PC-9 (cell line): Measurements from ENCODE around the gene LAMTOR3. TPM values are rescaled to one million over a fixed set of nuclear protein-coding genes. Genes with fewer than 3 reads are reported as not detected.

ENCODE experiments used
- BruUV-seq: library from RNA; stranded (reverse); fragments of 400-500 nt; replicated peaks from 2 replicates; lab custom pipeline; 2021; lab: Mats Ljungman, UMichigan
- CTCF ChIA-PET: fragments of 300-600 bp; sonication (Branson Sonifier 250); formaldehyde crosslinking; loops from one replicate; lab custom pipeline; 2022; ENCODE audit warnings: antibody characterized with exemption; lab: Charles Lee
- POLR2A ChIA-PET: fragments of 300-600 bp; sonication (Branson Sonifier 250); formaldehyde crosslinking; loops from one replicate; lab custom pipeline; 2022; ENCODE audit warnings: antibody characterized with exemption; ENCODE audit not compliant: unreplicated experiment; lab: Charles Lee
- DNase-seq, 2 experiments: peaks; one replicate each; pipeline versions ENCODE4 v3.0.0 to v3.0.0-alpha.2; 2015 to 2022; ENCODE audit warnings: mixed read lengths in 1 of 2
- H2AFZ ChIP-seq: fragments of 200-600 bp; sonication (generic); 2 replicates; pipeline ENCODE4 v1.8.1; 2017; ENCODE audit warnings: antibody characterized with exemption
- H3F3A ChIP-seq: fragments of 200-600 bp; sonication (generic); 2 replicates; pipeline ENCODE4 v1.8.1; 2017; ENCODE audit warnings: antibody characterized with exemption, mild to moderate bottlenecking, low read depth; ENCODE audit not compliant: insufficient read depth
- H3K27ac ChIP-seq: fragments of 200-600 bp; sonication (generic); 2 replicates; pipeline ENCODE4 v1.6.1; 2016; ENCODE audit warnings: mixed run types
- H3K27me3 ChIP-seq: fragments of 200-600 bp; sonication (generic); 2 replicates; pipeline ENCODE4 v1.6.1; 2016; ENCODE audit warnings: low read depth, mixed run types; ENCODE audit not compliant: insufficient read depth
- H3K36me3 ChIP-seq: fragments of 200-600 bp; sonication (generic); 2 replicates; pipeline ENCODE4 v1.6.1; 2016; ENCODE audit warnings: low read depth, mixed run types
- H3K4me1 ChIP-seq: fragments of 200-600 bp; sonication (generic); replicated peaks from 2 replicates; pipeline ENCODE4 v1.6.1; 2016; ENCODE audit warnings: mixed run types; ENCODE audit not compliant: insufficient read depth
- H3K4me2 ChIP-seq: fragments of 200-600 bp; sonication (generic); 2 replicates; pipeline ENCODE4 v1.6.1; 2017; ENCODE audit warnings: mixed run types
- H3K4me3 ChIP-seq: fragments of 200-600 bp; sonication (generic); 2 replicates; pipeline ENCODE4 v1.6.1; 2016; ENCODE audit warnings: mixed run types
- H3K79me2 ChIP-seq: fragments of 200-600 bp; sonication (generic); 2 replicates; pipeline ENCODE4 v1.6.1; 2017; ENCODE audit warnings: low read depth, mixed run types
- H3K9me2 ChIP-seq: fragments of 200-600 bp; sonication (generic); 2 replicates; pipeline ENCODE4 v1.8.1; 2017; ENCODE audit warnings: mild to moderate bottlenecking; ENCODE audit not compliant: insufficient read depth
- H3K9me3 ChIP-seq: fragments of 200-600 bp; sonication (generic); 2 replicates; pipeline ENCODE4 v1.8.1; 2016; ENCODE audit warnings: low read depth; ENCODE audit not compliant: insufficient read depth
- H4K20me1 ChIP-seq: fragments of 200-600 bp; sonication (generic); 2 replicates; pipeline ENCODE4 v1.8.1; 2017; ENCODE audit not compliant: insufficient read depth
- CTCF ChIP-seq: fragments of 200-600 bp; sonication (generic); conservative IDR thresholded peaks from 2 replicates; pipeline ENCODE4 v1.6.1; 2017; ENCODE audit warnings: mixed run types, antibody characterized with exemption, mild to moderate bottlenecking, moderate library complexity
- EZH2 ChIP-seq: fragments of 200-600 bp; sonication (generic); IDR thresholded peaks from 2 replicates; pipeline ENCODE4 v1.8.0; 2017; ENCODE audit warnings: antibody characterized with exemption, low read depth
- intact Hi-C: fragments of 100-400 bp; cut with micrococcal nuclease; formaldehyde crosslinking; loops from one replicate; pipeline ENCODE4 v1.10.0; 2022; ENCODE audit not compliant: unreplicated experiment
- total RNA-seq: library from RNA; stranded (reverse); gene quantifications from 2 replicates; pipeline ENCODE4 v1.2.3, GENCODE V29; 2021

Gene LAMTOR3
- total RNA-seq, 1 experiment from 2014 or later: 17.4 TPM

GRCh38 chr4:99857307-99857706, 36.9 kb downstream of the LAMTOR3 start:
- H4K20me1 ChIP-seq: no peaks in the 10 kb centered on the region
- DNase-seq: no peak
- H2AFZ ChIP-seq: no peak overlapping the region
- TF ChIP-seq CTCF: no peak
- H3K36me3 ChIP-seq: peaks cover 4% of the 10 kb centered on the region; the same call in 1 of the 2 replicates
- no peaks in the 10 kb centered on the region for H3K9me3 ChIP-seq
- no peak overlapping the region for H3K4me3 ChIP-seq
- no peaks in the 10 kb centered on the region; the same call in 1 of the 2 replicates for H3F3A ChIP-seq
- peaks cover 14% of the 10 kb centered on the region; the same call in 1 of the 2 replicates for H3K4me1 ChIP-seq
- no peaks in the 10 kb centered on the region; the same call in 1 of the 2 replicates for H3K9me2 ChIP-seq
- no peak overlapping the region for H3K4me2 ChIP-seq
- intact Hi-C loops: no loop called here
- no TSS peak for BruUV-seq
- H3K27ac ChIP-seq: no peak overlapping the region
- no peaks in the 10 kb centered on the region for H3K27me3 ChIP-seq
- POLR2A ChIA-PET: no interaction called here
- H3K79me2 ChIP-seq: no peaks in the 10 kb centered on the region
- CTCF ChIA-PET: no interaction called here

- peaks cover 4% of the 10 kb centered on the region; the same call in 1 of the 2 replicates for H3K36me3 ChIP-seq
Measured at GRCh38 chr4:99856166-99856565, 38.1 kb downstream of the LAMTOR3 start.

GRCh38 chr4:99855678-99856077, 38.5 kb downstream of the LAMTOR3 start:
- intact Hi-C loops: no loop called here
- H3K9me3 ChIP-seq: no peaks in the 10 kb centered on the region
- CTCF ChIA-PET: no interaction called here
- POLR2A ChIA-PET: no interaction called here
- H4K20me1 ChIP-seq: no peaks in the 10 kb centered on the region
- DNase-seq: no peak
- no peaks in the 10 kb centered on the region for H3K27me3 ChIP-seq
- no peaks in the 10 kb centered on the region for H3K79me2 ChIP-seq
- BruUV-seq: no TSS peak
- TF ChIP-seq EZH2: no peak
- no peak for TF ChIP-seq CTCF
- H3K4me2 ChIP-seq: no peak overlapping the region
- no peaks in the 10 kb centered on the region; the same call in 1 of the 2 replicates for H3K9me2 ChIP-seq
- H2AFZ ChIP-seq: no peak overlapping the region
- H3K4me3 ChIP-seq: no peak overlapping the region
- H3K36me3 ChIP-seq: peaks cover 4% of the 10 kb centered on the region; the same call in 1 of the 2 replicates
- no peaks in the 10 kb centered on the region; the same call in 1 of the 2 replicates for H3F3A ChIP-seq
- peaks cover 14% of the 10 kb centered on the region; the same call in 1 of the 2 replicates for H3K4me1 ChIP-seq
- H3K27ac ChIP-seq: peak overlapping the region; percentile 31; the same call in 1 of the 2 replicates

More at GRCh38 chr4:99856166-99856565, 38.1 kb downstream of the LAMTOR3 start:
- Histone ChIP-seq H4K20me1 (no peaks in the 10 kb centered on the region), H3K27me3 (no peaks in the 10 kb centered on the region), H3F3A (no peaks in the 10 kb centered on the region; the same call in 1 of the 2 replicates), H3K4me1 (peaks cover 14% of the 10 kb centered on the region; the same call in 1 of the 2 replicates), H3K9me3 (no peaks in the 10 kb centered on the region), H3K4me2 (peak overlapping the region; percentile 8; the same call in 1 of the 2 replicates), H3K4me3 (no peak overlapping the region), H3K27ac (peak overlapping the region; percentile 31; the same call in 1 of the 2 replicates), H3K79me2 (no peaks in the 10 kb centered on the region), H3K9me2 (no peaks in the 10 kb centered on the region; the same call in 1 of the 2 replicates), H2AFZ (no peak overlapping the region)
- POLR2A ChIA-PET: no interaction called here
- no TSS peak for BruUV-seq
- peak in 1 of 2 experiments; percentile 69 for DNase-seq
- TF ChIP-seq CTCF (no peak), EZH2 (no peak)
- CTCF ChIA-PET: no interaction called here
- intact Hi-C loops: no loop called here
